Astrocyte of the cerebellum (primary cell): ENCODE results near the gene ISLR.

ENCODE experiments used
- DNase-seq: peaks from one replicate; pipeline ENCODE4 v3.0.0-alpha.2; 2011; ENCODE audit warnings: low read depth
- H3K4me3 ChIP-seq: 2 replicates; pipeline ENCODE4 v1.5.1; 2011; ENCODE audit warnings: mild to moderate bottlenecking, low read depth, low read length, moderate library complexity
- in situ Hi-C: cut with HindIII; loops from 2 replicates; pipeline ENCODE4 v1.10.0; 2017; ENCODE audit warnings: low sequenced_read_pairs
- TF ChIP-seq, protein P1 (sequence below): IDR thresholded peaks from 2 replicates; pipeline ENCODE4 v1.5.1; 2012; ENCODE audit warnings: low read length, low read depth, moderate library complexity, mild to moderate bottlenecking; ENCODE audit errors: missing control alignments

The ISLR gene

DNA sequence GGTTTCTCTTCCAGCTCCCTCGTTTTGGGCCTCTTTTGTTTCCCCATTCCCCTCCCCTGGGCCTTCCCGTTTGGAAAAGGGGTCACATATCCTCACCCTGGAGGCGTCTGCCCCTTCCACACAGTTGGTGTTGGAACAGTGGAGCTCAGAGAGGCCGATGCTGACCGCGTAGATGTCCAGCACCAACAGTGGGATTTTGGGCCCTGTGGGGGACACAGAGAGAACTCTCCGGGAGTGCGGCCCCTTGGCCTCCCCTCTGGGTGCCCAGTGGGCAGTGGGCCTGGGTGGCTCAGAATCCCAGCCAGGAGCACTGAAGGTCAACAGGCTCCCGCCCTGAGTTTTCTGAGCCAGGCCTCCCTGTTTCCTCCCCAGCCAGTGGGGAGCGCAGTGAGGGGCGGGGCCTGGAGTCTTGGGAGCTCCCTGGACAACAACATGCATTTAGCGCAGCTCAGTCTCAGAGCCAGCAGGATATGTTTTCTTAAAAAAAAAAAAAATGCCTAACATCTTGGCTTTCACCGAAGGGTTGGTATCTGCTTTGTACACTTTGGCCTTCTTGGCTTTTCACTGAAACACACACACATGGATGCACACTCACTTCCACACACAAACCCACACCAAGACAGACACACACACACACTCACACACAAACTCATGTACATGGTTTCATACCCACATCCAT, 670 bp upstream of the ISLR start:
- TF ChIP-seq, protein P1, sequence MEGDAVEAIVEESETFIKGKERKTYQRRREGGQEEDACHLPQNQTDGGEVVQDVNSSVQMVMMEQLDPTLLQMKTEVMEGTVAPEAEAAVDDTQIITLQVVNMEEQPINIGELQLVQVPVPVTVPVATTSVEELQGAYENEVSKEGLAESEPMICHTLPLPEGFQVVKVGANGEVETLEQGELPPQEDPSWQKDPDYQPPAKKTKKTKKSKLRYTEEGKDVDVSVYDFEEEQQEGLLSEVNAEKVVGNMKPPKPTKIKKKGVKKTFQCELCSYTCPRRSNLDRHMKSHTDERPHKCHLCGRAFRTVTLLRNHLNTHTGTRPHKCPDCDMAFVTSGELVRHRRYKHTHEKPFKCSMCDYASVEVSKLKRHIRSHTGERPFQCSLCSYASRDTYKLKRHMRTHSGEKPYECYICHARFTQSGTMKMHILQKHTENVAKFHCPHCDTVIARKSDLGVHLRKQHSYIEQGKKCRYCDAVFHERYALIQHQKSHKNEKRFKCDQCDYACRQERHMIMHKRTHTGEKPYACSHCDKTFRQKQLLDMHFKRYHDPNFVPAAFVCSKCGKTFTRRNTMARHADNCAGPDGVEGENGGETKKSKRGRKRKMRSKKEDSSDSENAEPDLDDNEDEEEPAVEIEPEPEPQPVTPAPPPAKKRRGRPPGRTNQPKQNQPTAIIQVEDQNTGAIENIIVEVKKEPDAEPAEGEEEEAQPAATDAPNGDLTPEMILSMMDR = no peak
- DNase-seq = peak; percentile 23
- in situ Hi-C loops = no loop called here
- no peak overlapping the region for H3K4me3 ChIP-seq

DNA sequence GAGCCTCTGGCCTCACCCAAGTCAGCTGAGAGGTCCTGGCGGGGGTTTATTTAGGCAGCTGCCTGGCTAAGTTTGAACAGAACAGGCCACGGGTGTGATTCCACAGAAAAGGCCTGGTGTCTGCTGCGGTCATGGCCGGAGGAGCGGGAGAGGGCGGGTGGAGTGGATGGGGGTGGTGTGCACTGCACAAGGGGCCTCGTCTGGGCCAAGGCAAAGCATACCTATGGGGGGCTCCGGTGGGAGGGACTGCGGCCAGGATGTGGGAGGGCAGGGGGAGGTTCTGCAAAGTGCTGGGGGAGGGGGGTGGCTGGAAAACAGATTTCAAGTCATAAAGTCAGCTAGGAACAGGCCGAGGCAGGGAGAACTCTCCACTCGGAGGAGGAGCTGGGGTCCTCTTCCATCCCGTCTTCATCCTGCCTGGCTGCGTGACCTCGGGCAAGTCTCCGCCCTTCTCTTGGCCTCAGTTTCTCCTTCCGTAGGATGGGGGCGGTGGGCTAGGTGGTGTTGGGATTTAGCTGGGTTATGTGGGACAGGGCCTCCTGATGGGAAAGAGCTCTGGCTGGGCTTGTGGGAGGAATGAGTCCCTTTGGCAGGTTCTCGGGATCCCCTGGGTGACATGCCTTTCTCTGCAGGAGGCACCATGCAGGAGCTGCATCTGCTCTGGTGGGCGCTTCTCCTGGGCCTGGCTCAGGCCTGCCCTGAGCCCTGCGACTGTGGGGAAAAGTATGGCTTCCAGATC, 878 bp downstream of the ISLR start:
- peak overlapping the region; percentile 20 for H3K4me3 ChIP-seq
- in situ Hi-C loops = no loop called here
- TF ChIP-seq, protein P1 = no peak
- no peak for DNase-seq

DNA sequence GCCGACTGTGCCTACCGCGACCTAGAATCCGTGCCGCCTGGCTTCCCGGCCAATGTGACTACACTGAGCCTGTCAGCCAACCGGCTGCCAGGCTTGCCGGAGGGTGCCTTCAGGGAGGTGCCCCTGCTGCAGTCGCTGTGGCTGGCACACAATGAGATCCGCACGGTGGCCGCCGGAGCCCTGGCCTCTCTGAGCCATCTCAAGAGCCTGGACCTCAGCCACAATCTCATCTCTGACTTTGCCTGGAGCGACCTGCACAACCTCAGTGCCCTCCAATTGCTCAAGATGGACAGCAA, 1.4 kb downstream of the ISLR start:
- no peak overlapping the region for H3K4me3 ChIP-seq
- DNase-seq = no peak
- in situ Hi-C loops = no loop called here
- TF ChIP-seq, protein P1 = no peak

DNA sequence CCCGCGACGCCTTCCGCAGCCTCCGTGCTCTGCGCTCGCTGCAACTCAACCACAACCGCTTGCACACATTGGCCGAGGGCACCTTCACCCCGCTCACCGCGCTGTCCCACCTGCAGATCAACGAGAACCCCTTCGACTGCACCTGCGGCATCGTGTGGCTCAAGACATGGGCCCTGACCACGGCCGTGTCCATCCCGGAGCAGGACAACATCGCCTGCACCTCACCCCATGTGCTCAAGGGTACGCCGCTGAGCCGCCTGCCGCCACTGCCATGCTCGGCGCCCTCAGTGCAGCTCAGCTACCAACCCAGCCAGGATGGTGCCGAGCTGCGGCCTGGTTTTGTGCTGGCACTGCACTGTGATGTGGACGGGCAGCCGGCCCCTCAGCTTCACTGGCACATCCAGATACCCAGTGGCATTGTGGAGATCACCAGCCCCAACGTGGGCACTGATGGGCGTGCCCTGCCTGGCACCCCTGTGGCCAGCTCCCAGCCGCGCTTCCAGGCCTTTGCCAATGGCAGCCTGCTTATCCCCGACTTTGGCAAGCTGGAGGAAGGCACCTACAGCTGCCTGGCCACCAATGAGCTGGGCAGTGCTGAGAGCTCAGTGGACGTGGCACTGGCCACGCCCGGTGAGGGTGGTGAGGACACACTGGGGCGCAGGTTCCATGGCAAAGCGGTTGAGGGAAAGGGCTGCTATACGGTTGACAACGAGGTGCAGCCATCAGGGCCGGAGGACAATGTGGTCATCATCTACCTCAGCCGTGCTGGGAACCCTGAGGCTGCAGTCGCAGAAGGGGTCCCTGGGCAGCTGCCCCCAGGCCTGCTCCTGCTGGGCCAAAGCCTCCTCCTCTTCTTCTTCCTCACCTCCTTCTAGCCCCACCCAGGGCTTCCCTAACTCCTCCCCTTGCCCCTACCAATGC, 2.0 kb downstream of the ISLR start:
- no peak for DNase-seq
- in situ Hi-C loops = no loop called here
- H3K4me3 ChIP-seq = no peak overlapping the region
- TF ChIP-seq, protein P1 = no peak

DNA sequence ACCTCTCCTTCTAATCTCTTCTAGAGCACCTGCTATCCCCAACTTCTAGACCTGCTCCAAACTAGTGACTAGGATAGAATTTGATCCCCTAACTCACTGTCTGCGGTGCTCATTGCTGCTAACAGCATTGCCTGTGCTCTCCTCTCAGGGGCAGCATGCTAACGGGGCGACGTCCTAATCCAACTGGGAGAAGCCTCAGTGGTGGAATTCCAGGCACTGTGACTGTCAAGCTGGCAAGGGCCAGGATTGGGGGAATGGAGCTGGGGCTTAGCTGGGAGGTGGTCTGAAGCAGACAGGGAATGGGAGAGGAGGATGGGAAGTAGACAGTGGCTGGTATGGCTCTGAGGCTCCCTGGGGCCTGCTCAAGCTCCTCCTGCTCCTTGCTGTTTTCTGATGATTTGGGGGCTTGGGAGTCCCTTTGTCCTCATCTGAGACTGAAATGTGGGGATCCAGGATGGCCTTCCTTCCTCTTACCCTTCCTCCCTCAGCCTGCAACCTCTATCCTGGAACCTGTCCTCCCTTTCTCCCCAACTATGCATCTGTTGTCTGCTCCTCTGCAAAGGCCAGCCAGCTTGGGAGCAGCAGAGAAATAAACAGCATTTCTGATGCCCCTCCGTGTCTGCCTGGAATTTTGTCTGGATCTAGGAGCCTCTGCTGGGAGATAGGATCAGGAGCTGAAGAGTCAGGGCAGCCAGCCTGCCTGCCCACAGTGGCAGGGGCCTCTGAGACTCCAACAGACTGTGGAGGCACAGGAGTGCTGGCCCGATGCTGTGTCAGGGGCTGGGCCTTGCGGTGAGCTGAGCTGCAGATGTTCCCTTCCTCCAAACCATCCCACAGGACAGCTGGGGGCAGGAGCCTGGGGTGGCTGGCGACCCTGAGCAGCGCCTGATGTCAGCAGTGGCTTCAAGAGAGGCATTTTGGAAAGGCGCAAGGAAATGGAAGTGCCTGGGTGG, 3.0 kb downstream of the ISLR start:
- TF ChIP-seq, protein P1 = no peak
- in situ Hi-C loops = no loop called here
- no peak for DNase-seq
- H3K4me3 ChIP-seq = no peak overlapping the region
